Stimulated activated CD4-positive, alpha-beta T cell treated with anti-CD3 and anti-CD28 coated beads, Interleukin-4, amount 100 ng/mL, for 4 hours (primary cell): ENCODE results near the gene UBR2.
"Not testable (repeated sequence)": the region's sequence is repeated elsewhere in the genome, so short reads cannot be mapped to it uniquely, and the experiment has no call there.

Experiments
- DNase-seq, 2 experiments: peaks; one replicate each; pipeline ENCODE4 v3.0.0-alpha.2; 2020

UBR2 gene

GRCh38 chr6:42733867-42734481, 170.1 kb downstream of the UBR2 start:
- DNase-seq = not testable (repeated sequence)

- no peak for DNase-seq
Measured at GRCh38 chr6:42735976-42736375, 172.1 kb downstream of the UBR2 start.

- no peak for DNase-seq
Measured at GRCh38 chr6:42740725-42741124, 176.9 kb downstream of the UBR2 start.

GRCh38 chr6:42742116-42742894, 178.5 kb downstream of the UBR2 start:
- DNase-seq = no peak
